ENCODE measurements around the gene EPHB1. TPM values are rescaled to one million over a fixed set of nuclear protein-coding genes. Genes with fewer than 3 reads are reported as not detected.
"Not testable (repeated sequence)": the region's sequence is repeated elsewhere in the genome, so short reads cannot be mapped to it uniquely, and the experiment has no call there.

The EPHB1 gene
- polyA plus RNA-seq, 3 donors = 5.1 to 6.2 (median 5.5) TPM

DNA sequence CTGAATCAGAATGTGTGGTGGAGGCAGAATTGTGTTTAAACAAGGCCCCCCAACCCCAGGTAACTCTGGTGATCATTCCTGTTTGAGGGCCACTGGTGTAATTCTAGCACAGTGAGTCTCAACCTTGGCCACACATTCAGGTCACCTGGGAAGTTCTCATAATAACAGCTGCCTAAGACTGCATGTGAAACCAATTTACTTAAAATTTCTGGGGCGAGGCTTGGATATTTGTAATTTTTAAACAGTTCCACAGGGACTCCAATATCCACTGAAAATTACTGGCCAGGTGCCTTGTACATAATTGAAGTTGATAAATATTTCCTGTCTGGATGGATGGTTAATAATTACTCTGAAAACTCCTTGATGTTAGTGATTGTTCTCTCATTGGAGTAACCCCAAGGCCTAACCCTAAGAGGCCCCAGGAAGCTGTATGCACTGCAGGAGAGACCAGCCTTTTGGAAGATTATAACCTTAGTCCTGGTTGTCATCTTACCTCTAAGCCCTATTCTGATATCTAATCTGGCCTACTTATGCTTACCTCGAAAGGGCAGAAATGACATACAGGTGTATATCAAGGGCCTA lies 25.7 kb upstream of the EPHB1 start:
- DNase-seq (ENCODE audit: extremely low read depth in 1 of 11, low read depth in 9 of 11, low spot score in 4 of 11) = peak in 1 of 11 donors; percentile 21

DNA sequence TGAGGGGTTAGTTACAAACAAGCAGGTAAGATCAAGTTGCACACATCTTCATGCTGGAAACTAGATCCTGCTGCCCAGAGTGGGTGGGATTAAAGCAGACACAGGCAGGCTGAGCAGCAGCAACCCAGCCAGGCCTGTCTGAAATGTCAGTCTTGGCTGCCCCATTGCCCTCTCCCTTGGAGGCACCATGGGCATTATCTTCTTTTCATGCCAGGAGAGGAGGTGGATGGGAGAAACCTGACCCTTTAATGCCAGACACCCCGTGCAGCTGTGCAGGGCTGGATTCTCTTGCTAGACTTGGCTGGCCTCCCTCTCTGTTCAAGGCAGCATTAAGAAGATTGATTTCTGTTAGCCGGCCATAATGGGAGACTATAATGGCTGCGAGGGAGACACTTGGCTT lies 23.0 kb upstream of the EPHB1 start:
- DNase-seq (ENCODE audit: extremely low read depth in 1 of 11, low read depth in 9 of 11, low spot score in 4 of 11) = peak in 1 of 11 donors; percentile 6

DNA sequence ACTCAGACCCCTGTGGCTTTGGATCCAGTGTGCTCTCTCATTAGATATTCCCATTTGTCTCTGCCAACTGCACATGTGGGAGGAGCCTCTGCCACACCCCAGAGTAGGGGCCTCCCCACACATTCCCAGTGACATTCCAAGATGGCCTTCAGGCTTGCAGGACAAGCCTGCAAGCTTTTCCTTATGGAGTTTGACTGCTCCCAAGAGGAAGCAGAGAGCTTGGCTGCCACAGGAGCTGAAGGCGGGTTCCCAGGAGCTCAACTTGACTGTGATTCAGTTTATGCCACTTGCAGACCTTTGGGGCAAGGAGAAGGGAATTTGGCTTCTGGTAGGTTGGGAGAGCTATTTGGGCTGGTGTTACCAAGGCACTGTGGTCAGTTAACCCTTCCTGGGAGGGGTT lies 22.5 kb upstream of the EPHB1 start:
- no peak for DNase-seq (ENCODE audit: extremely low read depth in 1 of 11, low read depth in 9 of 11, low spot score in 4 of 11)

GRCh38 chr3:134775831-134776230 lies 19.2 kb upstream of the EPHB1 start:
- DNase-seq (ENCODE audit: extremely low read depth in 1 of 11, low read depth in 9 of 11, low spot score in 4 of 11) = no peak

GRCh38 chr3:134776518-134776917 lies 18.5 kb upstream of the EPHB1 start:
- no peak for DNase-seq (ENCODE audit: extremely low read depth in 1 of 11, low read depth in 9 of 11, low spot score in 4 of 11)

DNA sequence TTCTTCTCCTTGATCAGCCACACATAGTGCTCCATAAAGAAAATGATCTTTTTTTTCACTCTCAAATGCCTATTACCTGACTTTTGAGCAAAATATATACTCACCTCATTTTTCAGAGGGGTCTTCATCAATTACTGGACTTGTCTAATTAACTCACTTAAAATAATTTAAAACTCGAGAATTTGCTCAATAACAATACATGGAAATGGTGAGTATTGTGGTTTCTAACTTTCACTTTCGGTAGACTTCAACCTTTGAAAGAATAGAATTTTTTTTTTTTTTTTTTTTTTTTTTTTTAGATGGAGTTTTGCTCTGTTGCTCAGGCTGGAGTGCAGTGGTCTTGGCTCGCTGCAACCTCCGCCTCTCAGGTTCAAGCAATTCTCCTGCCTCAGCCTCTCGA lies 17.7 kb upstream of the EPHB1 start:
- DNase-seq (ENCODE audit: extremely low read depth in 1 of 11, low read depth in 9 of 11, low spot score in 4 of 11) = no peak

- DNase-seq (ENCODE audit: extremely low read depth in 1 of 11, low read depth in 9 of 11, low spot score in 4 of 11) = not testable (repeated sequence)
These were observed 6.8 kb upstream of the EPHB1 start for GRCh38 chr3:134788283-134788682.

DNA sequence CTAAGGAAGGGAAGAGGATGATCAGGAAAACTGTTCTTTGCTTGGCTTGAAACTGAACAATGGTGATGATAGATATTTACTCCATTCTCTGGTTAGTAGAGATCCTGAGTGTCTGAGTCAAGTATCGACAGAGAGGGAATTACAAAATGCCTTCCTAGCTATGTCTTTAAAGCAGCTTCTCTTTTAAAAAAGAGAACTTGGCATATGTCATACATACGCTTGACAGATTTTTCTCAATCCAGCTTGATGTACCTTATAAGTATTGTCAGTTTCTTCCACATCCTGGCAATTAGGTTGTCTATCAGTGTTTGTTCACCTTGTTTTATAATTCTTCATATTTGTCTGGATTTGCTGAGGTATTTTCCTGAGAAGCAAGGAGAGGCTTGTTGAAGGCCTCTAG lies 5.0 kb upstream of the EPHB1 start:
- DNase-seq (ENCODE audit: extremely low read depth in 1 of 11, low read depth in 9 of 11, low spot score in 4 of 11) = no peak

GRCh38 chr3:134791992-134792391 lies 3.1 kb upstream of the EPHB1 start:
- no peak for DNase-seq (ENCODE audit: extremely low read depth in 1 of 11, low read depth in 9 of 11, low spot score in 4 of 11)

- no peak for DNase-seq (ENCODE audit: extremely low read depth in 1 of 11, low read depth in 9 of 11, low spot score in 4 of 11)
These were observed 2.4 kb upstream of the EPHB1 start for GRCh38 chr3:134792700-134793099.

- no peak for DNase-seq (ENCODE audit: extremely low read depth in 1 of 11, low read depth in 9 of 11, low spot score in 4 of 11)
These were observed 1.5 kb upstream of the EPHB1 start for GRCh38 chr3:134793562-134793961.

DNA sequence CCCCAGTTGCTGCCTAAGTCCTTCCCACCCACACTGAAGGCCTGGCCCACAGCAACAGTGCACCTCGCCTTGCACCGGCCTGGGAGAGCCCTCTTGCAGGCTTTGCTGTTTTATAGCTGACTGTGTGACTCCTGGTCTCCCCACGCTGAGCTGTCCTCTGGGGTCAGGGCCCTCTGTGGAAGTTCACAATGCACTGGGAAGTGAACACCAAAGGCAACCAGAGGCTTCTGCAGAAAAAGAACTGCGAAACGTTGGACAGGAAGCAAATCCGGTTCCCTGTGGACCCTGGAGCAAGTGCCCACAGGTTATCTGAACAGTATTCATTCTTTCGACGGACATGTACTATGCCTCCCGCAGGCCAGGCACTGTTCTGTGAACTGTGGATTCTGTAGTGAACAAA lies 737 bp upstream of the EPHB1 start:
- DNase-seq (ENCODE audit: extremely low read depth in 1 of 11, low read depth in 9 of 11, low spot score in 4 of 11) = no peak

GRCh38 chr3:134795746-134796280 lies 753 bp downstream of the EPHB1 start:
- peak in 2 of 11 donors; percentile 18 to 25 for DNase-seq (ENCODE audit: extremely low read depth in 1 of 11, low read depth in 9 of 11, low spot score in 4 of 11)

DNA sequence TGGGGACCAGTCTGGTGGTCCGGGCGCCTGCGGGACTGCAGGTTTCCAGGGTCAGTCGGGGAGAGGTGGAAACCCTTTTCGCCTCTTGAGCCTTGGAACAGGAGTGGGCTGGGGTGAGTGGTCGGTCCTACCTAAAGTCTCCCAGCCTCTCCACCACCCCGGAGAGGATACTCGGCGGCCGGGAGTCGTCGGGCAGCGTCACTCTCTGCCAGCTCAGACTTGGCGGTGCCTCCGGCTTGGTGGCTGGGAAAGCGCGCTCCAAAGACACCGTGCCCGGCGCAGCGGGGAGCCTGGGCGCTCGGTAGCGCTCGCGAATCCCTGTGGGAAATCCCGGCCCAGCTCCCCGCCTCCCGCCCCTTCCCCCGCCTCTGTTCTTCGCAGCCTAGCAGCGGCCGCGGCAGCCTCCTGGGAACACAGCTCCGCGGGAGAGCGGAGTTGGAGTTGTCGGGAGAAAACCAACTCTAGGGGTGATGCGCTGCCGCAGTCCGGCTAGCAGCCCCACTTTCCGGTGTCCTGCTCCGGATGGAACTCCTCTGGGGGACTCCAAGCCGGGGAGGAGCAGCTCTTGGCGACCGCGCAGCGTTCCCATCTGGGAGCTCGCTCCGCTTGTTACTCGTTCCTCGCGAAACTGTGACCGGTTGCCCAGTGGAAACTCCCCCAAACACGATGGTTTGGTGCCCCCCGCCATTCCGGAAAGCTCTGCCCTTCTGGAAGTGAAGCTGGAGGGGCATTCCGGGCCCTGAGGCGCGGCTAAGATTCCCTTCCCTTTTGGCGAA lies 1.4 kb downstream of the EPHB1 start:
- peak in 3 of 11 donors; percentile 16 to 26 (median 25) for DNase-seq (ENCODE audit: extremely low read depth in 1 of 11, low read depth in 9 of 11, low spot score in 4 of 11)

DNA sequence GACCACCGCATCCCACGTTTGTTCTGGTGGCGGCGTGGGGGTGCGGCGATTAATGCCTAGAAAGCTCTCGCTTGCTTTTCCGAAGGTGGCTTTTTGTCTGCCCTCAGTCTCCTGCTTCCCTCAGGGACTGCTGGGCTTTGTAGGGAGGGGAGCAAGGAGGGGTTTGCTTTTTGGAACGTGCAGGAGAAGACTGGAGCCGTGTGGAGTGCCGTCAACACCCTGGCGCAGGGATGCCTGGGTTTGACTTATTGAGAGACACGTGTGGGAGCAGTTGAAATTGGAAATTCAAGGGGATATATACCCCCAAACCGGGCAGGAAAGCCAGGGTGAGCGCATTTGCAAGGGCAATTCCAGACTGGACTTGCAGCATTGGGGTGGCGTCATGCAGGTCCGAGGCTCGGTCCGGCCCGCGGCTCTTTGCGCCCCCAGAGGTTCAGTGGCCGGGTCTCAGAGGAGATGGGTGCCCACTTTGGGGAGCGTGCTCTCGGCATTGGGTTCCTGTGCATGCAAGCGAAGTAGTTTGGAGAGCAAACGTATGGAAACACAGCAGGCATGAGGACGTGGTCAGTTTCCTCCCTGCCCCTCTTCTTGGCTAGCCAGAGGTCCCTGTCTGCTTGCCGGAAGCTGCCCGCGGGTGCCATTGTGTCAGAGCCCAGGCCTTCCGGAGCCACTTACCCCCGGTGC lies 2.1 kb downstream of the EPHB1 start:
- DNase-seq (ENCODE audit: extremely low read depth in 1 of 11, low read depth in 9 of 11, low spot score in 4 of 11) = no peak

GRCh38 chr3:134797741-134798451 lies 2.8 kb downstream of the EPHB1 start:
- no peak for DNase-seq (ENCODE audit: extremely low read depth in 1 of 11, low read depth in 9 of 11, low spot score in 4 of 11)

- no peak for DNase-seq (ENCODE audit: extremely low read depth in 1 of 11, low read depth in 9 of 11, low spot score in 4 of 11)
These were observed 3.7 kb downstream of the EPHB1 start for GRCh38 chr3:134798681-134799311.

DNA sequence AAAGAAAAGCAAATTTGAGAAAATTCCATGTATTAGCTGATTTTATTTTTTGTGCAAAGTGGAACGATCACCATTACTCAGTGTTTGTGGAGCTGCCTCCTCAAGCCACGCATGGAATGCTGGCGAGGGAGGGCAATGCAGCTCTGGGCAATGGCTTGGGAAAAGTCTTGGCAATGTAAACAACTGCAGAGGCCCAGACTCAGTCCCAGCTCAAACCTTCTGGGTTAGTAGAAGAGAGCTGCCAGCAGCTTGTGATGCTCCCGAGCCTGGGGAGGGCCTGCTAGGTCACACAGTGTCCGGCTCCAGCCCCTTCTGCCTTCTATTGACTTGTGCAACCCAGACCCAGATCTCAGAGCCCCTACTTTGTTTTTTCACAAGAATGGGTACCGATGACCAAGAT lies 4.3 kb downstream of the EPHB1 start:
- DNase-seq (ENCODE audit: extremely low read depth in 1 of 11, low read depth in 9 of 11, low spot score in 4 of 11) = peak in 1 of 11 donors; percentile 22
